GM19468 (cell line): Measurements from ENCODE around the gene PFKL.

ENCODE experiments used
- ATAC-seq: cut with Tn5 transposase; IDR thresholded peaks from one replicate; pipeline ENCODE4 v1.9.1; 2021; ENCODE audit warnings: mild to moderate bottlenecking, moderate library complexity, moderate number of reproducible peaks; ENCODE audit not compliant: unreplicated experiment; ENCODE audit errors: extremely low read depth

Gene PFKL

DNA sequence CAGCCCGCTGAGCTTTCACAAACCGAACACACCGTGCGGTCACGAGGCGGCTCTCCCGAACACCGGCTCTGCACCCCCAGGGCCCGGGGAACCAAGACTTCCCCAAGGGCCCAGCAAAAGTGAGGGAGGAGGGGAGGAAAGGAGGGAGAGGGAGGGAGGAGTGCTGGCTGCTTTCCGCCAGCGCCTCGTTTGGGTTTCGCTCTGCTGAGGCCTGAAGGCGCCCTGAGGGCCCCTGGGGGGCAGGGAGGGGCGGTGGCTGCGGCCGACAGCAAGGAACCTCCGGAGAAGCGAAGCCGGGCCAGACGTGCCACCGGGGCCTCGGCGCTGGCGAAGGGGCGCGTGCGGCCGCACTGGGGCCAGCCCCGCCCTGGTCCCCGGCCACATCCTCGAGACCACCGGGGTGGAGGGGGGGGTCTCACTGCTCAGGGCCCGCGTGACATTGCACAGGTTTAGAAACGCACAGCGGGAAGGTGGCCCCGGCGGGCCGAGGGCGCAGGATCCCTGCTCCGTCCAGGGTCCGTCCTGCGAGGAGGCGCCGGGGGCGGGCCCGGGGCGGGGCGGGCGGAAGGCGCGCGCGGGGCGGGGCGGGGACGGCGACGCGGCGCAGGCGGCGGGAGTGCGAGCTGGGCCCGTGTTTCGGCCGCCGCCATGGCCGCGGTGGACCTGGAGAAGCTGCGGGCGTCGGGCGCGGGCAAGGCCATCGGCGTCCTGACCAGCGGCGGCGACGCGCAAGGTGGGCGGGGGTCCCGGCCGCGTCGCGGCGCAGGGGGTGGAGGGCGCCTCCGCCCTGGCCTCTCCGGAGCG, at the start of gene PFKL:
PFKL (plus strand) TSS at position 596 of the 804 bp plus-strand sequence; CDS start at position 649, 53 bp downstream.
- ATAC-seq, result peak; percentile 15

DNA sequence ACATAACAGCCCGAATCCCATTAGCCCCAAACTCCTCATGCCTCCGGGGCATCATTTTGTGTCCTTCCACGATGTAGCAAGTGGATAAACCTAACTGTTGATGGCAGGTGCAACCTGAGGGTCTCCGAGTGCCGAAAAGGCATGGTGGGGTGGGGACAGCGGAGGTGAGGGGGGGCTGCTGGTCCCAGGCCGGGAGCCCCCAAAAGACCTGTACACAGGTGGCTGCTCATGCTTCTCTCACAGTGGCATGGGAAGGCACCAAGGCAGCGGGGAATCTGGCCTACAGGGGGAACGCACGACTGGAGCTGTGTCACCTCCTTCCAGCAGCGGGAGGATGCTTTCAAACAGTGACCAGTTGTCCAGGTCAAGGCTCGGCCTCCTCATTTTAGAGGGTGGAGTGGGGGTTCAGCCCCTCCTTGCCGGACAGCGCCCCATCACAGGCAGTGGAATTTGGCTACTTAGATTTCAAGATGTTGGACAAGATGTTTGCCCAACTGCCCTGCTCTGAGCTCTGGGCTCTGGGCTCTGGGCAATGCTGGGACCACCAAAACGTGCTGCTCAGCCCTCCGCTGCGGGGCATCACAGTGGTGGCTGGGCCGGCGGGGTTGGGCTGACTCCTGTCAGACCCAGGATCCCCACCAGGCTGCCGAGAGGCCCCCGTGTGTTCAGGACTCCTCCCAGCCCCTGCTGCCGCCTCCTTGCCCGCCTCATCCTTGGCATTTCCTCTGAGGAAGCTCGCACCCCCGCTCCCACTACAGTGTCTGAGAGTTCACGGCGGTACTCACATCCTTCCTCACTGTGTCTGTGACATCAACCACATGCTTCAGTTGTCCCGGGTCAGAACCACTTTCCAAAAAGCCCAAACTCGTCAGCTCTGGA, 45.8 kb upstream of the PFKL start:
- ATAC-seq, result no peak

DNA sequence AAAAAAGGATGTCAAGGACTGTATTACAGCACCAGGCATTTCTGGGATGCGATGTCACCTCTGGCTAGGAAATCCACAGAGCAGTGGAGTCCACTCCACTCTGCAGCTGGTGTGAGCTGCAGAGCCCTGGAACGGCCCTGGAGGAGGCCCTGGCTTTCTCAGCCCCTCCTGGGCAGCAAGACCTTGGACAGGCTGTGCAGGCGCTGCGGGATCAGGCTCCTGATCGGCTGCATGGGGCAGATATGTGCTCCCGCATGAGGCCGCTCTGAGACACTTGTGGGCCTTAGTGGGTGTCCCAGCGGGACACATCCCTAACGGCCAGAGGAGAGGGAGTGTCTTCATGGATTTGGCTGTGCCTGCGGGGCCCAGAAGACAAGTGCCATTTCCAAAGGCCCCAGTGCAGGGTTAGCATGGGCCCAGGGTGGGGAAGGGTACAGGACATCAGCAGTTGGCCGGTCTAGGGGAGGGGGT, 44.3 kb upstream of the PFKL start:
- no peak for ATAC-seq

DNA sequence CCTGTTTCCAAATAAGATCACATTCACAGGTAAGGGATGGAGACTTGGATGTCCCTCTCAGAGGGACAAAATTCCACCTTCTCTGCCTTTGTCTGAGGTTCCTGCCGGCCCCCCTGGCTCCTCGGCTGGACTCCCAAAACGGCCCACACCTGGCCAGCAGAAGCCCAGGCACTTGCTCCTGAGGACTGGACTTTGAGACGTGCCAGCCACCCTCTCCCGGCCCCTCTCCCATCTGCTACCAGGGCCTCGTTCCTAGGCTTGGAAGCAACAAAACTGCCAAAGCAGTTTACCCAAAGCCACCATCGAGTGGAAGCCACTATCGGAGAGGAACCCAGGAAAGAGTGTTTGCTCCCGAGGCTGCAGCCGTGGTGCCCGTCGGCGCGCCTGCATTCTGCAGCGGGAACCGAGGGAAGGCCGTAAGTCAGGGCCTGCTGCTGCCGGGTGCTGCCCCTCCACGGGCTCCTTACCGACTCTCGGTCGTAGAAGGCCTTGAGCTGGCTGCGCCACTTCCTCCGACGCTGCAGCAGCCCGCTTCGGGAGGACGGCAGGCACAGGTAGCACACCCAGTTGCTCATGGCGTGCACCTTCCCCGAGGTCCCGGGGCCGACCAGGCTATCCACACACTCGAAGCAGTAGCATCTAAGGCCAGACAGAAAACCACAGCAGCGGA, 41.7 kb upstream of the PFKL start:
- ATAC-seq, result no peak

DNA sequence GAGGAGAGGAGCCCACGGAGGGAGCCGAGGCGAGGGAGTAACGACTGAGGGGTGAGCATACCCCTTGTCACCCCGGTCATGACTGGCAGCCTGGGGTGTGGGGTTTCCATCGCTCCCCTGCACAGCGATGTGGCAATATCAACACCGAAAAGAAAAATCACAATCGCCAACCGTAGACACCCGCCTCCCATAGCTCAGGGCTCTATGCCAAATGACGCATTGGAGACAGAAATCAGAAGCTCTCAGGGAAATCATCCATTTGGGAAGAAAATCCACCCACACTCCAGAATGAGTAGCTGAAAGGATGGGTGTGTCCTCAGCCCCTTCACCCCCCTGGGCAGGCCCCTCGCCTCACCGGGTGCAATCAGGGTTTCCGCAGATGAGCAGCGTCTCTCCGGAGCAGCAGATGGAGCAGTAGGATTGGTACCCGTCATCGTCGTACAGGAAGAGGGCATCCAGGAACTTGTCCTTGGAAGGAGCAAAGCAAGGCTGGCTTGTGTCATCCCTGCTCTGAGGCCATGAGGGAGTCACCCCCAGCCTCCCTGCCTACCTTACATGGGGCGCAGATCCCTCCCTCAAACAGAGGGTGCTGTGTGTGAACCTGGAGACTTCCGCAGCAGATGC, 40.7 kb upstream of the PFKL start:
- no peak for ATAC-seq

DNA sequence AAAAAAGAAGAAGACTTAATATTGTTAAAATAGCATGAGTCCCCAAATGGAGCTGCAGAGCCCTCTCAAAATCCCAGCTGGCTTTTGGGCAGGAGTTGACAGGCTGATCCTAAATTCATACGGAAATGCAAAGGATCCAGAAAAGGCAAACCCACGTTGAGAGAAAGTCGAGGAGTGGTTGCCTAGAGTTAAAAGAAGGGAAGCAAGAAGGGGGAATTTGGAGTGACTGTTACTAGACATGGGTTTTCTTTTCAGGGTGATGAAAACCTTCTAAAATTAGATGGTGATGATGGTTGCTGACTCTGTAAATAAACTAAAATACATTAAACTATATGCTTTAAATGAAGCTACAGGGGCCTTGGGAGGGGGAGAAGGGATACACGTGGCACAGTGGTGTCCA, 39.8 kb upstream of the PFKL start:
- no peak for ATAC-seq

DNA sequence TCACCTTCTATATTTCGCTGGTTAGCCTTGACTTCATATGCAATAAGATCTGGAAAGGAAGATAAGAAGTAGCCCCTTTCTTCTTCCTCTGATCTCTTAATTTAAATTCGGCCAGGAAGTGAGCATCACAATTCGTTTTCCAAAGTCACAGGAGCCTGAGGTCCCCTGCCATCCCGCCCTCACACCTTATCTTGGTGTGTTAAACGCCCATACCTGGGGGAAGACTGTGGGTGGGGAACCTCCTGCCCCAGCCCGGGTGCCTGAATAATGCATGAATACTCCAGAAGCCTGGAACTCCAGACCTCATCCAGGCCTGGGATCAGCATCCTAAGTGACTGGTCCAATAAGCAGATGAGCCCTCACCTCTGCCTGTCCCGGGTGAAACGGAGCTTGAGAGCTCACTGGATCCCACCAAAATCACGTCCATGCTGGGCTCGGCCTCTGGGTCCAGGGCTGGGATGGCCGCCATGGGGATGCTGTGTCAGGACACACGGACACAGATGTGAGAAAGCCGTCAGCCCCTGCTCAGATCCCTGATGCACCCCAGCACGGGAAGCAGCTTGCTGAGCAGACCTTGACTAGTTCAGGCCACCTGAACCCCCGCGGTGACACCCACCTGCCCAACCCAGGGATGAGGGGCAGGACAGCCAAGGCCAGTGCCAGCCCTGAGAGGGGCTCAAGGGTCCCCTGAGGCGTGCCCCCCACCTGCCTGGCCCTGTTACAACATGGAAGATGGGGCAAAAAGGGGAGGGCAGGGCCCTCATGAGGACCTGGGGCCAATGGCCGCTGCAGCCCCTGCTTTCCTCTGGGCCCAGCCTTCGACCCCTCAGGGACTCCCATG, 38.8 kb upstream of the PFKL start:
- ATAC-seq, result no peak

DNA sequence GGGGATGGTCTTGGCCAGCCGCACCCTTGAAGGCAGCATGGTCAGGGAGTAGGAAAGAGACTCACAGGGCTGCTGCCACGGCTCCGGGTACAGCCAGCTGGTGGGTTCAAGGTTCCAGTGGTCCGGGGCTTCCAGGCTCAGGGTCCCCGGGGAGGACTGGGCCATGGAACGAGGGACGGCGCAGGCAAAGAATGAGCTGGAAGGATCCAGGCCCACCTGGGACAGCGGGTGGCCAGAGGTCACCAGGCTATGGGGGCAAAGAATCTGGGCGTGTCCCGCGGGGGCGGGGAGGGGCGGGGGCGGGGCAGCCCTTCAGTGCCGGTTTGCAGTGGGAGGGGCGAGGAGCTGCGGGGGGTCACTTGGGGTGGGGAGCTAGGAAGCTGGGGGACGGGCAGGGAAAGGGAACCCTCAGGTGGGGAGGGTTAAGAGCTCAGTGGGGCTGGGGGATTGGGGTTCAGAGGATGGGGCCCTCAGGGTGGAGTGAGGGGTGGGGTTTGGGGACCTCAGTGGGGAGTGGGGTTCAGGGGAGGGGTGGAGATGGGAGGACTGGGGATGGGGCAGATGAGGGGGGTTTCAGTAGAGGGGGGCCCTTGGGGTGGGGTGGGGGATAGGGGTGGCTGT, 38.1 kb upstream of the PFKL start, which contains the start of gene DNMT3L:
DNMT3L (minus strand) TSS at position 223 of the 621 bp plus-strand sequence. CDS start 638 bp downstream, outside the sequence.
- ATAC-seq, result no peak

DNA sequence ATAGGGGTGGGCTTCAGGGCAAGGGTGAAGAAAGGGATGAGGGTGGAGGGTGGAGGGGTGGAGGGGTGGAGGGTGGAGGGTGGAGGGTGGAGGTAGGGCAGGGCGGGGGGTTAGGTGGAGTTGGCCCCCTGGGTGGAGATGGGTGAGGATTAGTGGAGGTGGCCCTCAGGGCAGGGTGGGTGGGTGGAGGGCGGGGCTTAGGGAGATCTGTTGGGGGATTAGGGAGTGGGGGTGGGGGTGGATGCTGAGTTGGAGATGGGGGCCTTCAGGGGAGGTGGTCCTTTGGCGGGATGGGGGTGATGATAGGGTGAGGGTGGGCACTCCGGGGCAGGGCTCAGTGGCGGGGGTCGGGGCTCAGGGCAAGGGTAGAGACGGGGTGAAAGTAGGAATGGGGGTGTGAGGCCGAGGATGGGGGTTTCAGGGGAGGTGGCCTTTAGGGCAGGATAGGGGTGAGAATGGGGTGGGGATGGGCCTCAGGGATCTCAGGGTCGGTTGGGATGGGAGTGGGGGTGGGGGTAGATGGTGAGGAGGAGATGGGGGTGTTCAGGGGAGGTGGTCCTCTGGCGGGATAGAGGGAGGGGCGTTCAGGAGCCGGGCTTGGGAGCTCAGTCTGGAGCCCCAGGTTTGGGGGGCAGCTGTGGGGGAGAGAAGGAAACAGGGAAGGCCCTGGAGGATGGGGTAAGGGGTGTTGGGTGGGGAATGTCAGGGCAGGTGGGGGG, 37.4 kb upstream of the PFKL start:
- ATAC-seq, result no peak

DNA sequence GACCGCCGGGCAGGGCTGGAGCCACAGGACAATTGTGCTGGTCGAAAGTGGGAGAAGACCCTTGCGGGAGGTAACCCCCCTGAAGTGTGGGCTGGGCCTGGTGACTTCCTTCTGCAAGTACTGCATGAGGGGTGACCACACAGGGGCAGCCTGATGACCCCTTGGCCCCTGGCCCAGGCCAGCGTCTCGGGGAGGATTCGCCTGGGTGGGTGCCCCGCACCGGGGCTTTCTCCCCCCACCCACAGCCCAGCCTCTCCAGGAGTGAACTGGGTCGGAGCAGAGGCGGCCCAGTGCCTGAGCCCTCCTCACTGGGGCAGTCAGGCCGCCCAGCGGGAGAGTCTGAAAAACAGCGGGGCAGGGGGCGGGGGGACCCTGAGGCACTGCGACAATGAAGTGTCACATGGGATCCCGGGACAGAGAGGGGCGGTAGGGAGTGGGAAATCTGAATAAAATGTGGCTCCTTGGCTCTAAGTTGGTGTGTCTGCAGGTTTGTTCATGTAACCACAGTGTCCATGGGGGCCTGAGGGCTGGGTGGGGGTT, 36.6 kb upstream of the PFKL start:
- ATAC-seq, result no peak

DNA sequence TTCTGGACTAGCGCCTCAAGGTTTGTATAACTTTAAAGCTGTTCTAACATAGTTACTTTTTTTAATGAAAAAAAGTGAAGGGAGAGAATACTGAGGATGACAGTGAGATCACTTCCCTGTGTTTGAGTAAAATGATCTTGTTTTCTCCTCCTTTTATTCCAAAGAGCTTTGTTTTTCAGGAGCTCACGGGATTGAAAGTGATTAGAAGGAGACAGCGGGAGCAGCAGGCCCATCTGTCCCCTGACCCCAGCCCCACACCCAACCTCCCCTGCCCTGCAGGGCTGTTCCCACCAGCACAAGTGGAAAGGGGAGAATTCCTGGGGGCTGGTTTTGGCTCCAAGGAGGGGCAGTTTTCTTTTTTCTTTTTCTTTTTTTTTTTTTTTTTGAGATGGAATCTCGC, 36.1 kb upstream of the PFKL start:
- no peak for ATAC-seq

DNA sequence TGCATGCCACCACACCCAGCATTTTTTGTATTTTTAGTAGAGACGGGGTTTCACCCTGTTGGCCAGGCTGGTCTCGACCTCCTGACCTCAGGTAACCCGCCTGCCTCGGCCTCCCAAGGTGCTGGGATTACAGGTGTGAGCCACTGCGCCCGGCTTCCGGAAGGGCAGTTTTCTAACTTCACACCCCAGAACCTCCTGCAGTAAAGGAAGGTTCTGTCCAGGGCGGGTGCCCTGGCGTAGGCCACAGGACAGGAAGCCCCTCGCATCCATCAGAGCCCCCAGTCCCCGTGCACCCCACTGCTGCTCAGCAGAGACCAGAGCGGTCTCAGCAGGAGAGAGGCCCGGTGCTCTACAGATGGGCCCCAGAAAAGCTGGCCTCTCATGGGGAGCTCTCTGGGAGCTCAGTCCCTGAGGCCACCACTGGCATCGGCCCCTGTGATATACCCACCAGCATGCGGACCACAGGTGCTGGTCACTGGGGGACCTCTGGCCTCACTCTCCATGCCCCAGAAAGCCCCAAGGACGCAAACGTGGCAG, 34.1 kb upstream of the PFKL start:
- ATAC-seq, result no peak

DNA sequence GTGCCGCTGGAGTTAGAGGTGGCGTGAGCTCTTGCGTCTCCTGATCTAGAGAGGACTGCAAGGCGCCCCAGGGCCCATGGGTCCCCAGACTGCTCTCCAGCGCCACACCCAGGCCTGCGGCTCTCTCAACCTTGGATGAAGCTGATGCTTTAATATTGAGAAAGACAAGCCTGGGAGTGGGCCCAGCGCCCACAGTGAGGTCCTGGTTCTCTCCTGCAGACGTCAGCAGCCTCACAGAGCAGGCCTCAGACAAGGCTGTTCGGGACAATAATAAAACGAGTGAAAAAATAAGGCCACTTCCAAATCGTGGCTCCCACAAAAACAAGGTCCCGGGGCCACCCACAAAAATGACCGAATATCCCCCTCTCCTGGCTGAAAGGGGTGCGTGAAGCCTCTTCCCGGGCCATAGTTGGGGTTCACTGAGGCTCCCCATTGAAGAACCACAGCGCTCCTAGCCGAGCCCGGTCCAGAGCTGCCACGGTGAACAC, 32.2 kb upstream of the PFKL start:
- no peak for ATAC-seq

DNA sequence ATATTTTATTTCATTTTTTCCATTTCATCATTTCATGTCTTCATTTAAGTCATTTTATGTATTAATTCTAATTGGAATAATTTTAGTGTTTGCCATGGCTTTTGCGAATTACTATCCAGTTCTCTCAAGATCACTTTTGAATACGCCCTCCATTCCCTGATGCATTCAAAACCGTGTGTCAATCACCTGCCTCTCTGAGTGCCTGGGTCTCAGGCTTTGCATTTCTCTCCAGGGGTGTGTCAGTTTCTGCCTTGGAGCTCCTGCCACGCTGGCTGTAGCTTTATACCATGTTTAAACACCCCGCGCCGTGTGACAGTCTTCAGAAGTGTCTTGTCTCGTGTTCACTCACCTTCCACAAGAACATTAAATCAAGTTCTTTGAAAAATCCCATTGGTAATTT, 30.8 kb upstream of the PFKL start:
- ATAC-seq, result no peak

DNA sequence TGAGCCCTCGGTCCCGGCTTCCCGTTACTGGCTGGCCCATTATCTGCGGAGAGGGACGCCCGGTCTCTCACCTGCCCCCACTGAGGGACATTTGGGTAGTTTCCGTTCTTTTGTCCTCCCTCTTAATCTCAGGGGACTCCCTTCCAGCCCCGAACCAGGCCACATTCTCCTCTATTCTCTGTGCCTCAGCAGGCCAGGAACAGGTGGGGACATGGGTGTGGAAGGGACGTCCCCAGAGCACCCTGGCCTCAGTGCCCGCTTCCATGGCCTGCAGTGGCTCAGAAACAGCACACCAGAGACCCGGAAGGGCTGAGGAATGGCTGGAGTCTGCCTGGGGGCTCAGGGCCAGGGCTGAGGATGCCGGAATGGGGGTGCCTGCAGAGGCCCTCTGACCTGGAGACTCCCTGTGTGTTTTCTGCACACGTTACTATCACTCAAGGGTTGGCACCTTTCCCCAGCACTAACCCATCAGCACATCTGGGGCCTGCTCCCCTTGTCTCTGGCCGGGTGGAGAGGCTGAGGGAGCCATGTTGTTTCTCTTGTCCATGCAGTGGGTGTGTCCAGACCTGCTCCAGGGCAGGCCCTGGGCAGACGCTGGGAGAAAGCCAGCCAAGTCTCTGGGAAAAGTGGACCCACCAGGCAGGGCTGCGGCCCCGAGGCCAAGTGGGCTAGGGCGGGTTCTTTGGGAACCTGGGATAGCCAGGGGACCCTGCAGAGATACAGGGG, 28.1 kb upstream of the PFKL start:
- no peak for ATAC-seq

DNA sequence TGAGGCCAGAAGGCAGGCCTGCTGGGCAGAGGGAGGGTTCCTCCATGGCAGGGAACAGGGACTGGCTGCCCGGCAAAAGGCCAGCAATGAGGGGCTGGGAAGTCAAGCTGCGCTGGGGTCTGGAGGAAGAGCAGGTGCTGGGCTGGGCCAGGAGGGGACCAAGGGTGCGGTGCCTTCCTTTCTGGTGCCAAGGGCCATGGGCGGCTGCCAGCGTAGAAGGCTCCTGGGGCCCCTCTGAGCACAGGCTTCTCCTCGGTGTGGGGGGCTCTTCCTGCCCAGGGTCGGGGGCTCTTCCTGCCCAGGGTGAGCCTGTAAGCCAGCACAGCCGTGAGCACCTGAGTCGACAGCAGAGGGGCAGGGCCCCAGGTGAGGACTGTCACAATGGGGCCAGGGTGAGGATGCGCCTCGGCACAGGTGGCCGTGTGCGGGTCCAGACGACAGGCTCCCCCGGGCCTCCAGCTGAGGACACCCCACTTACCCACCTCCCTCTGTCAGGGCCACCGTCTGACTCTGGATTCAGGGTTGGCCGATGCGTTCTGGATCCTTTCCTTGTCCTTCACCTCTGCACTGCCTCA, 27.5 kb upstream of the PFKL start:
- ATAC-seq, result no peak

DNA sequence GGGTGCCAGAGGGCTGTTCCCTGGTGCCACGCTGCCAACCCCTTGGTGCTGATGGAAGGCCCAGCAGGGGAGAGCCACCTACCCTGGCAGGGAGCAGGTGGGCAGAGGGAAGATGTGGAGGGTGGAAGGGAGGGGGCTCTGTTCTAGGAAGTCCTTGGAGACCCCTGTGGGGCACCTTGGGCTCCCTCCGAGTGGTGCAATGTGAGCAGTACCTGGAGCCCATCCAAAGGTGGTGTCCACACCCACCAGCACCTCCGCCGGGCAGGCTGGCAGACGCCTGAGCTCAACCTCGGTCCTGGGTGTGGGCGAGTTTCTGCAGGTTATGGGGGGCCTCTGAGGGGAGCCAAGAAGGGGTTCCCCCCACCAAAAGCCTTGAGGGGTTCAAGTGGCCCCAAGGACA, 26.8 kb upstream of the PFKL start:
- ATAC-seq, result no peak
